Measurements from ENCODE around the gene SP1.
"Not testable (repeated sequence)": the region's sequence is repeated elsewhere in the genome, so short reads cannot be mapped to it uniquely, and the experiment has no call there.

Gene SP1

DNA sequence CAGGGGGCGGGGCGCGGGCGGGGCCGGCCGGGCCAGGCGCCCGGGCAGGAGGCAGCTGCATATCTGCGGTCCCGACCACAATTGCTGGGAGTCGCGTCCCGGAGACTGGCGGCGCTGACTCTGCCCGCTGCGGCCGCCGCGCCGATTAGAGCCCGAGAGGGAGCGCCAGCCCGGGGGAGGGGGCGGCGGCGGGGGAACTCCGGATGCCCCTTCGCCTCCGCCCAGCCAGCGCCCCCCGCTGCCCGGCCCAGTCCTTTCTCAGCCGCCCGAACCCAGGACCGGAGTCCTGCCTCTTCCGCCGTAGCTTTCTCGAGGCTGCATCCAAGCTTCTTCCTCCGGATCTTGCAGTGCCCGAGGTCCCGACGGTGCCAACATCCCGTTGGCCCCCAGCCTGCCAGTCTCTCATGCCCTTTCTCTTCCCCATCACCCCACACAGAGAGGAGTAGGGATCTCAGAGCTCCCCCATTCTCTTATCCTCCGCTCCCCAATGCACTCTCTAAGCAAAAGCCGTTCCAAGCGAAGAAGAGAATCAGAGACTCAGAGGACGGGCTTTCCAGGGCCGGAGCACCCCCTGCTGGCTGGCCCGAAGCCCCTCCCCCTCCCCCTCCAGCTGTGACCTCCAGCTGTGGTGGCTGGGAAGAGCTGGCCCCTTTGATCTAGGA is 35.0 kb upstream of the SP1 start:
- ATAC-seq (replicated peaks) (peak; percentile 86 to 89), DNase-seq (peak; percentile 41)
- Mint-ChIP-seq H3K9me3 (no peaks in the 10 kb centered on the region), H3K36me3 (no peaks in the 10 kb centered on the region), H3K4me3 (peak overlapping the region; percentile 89 to 99), H3K27me3 (peaks cover 0 to 7% of the 10 kb centered on the region in 2 donors), H3K27ac (peak overlapping the region; percentile 73), H3K4me1 (peaks cover 11 to 23% of the 10 kb centered on the region in 2 donors)

DNA sequence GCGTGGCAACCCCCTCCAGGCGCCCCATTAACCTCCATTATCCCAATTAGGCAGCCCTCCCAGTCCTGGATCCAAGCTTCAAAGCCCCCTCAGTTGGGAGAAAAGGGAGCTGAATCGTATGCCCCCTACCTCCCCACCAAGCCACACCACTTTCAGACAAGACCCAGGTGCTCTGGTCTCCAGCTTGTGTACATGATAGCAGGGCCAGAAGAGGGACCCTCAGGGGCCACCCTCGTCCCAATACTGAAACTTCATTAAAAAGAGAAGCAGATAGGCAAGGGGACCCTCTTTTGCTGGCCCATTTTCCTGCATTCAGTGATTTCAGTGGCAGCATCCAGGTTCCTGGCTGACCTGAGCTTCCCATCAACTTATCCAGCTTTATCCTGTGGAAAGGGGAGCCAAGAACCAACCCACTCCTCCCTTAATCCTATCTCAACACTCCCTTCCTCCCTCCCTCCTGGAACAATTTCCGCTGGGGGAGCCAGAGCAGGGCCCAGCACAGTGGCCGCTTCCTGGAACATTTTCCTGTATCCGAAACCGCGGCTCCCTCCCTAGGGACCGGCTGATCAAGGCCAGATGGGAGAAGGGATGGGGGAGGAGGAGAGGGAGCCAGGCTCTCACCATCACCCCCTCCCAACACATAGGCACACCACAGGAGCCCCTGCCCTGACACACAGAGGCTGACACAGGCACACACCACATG is 34.3 kb upstream of the SP1 start:
- peaks cover 11 to 23% of the 10 kb centered on the region in 2 donors for H3K4me1 Mint-ChIP-seq
- peak overlapping the region; percentile 73 for H3K27ac Mint-ChIP-seq
- peak overlapping the region; percentile 89 to 99 for H3K4me3 Mint-ChIP-seq
- H3K36me3 Mint-ChIP-seq, result no peaks in the 10 kb centered on the region
- H3K9me3 Mint-ChIP-seq, result no peaks in the 10 kb centered on the region
- no peak for DNase-seq
- peaks cover 0 to 3% of the 10 kb centered on the region in 2 donors for H3K27me3 Mint-ChIP-seq
- peak; percentile 26 to 32 for ATAC-seq (replicated peaks)

DNA sequence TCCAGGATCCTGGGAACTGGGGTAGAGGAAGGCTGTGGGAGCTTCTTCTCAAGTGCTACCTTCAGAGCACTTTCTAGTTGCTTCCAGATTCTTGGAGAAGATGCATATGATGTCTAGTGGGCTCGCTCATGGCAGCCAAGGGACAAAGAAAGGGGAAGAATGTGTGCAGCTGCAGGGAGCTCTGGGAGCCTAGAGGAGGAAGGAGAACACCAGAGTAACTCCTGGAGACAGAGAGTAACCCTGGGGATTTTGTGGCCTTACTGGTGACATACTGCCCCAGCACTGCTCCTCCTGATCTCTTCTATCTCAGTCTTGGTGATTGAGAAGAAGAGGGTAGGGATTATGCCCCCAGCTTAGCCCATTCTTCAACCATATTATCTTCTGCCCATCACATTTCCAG is 33.5 kb upstream of the SP1 start:
- no peak for ATAC-seq (replicated peaks)
- Mint-ChIP-seq H3K36me3 (no peaks in the 10 kb centered on the region), H3K4me3 (no peak overlapping the region), H3K27ac (no peak overlapping the region), H3K4me1 (peaks cover 11 to 23% of the 10 kb centered on the region in 2 donors), H3K9me3 (no peaks in the 10 kb centered on the region), H3K27me3 (no peaks in the 10 kb centered on the region)
- DNase-seq, result no peak

DNA sequence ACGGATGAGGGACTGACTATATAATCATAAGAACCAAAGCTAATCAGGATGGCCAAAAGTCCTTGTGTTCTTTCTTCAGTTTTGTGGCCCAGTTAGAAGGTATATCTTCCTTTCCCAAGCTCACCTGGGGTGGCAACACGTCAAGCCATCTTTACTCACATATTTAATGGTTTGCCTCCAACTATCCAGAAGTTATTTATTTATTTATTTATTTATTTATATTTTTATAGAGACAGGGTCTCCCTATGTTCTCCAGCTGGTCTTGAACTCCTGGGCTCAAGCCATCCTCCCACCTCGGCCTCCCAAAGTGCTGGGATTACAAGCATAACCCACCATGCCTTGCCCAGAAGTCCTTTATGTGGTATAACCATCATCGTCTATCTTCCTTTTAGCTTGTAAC is 32.1 kb upstream of the SP1 start:
- Mint-ChIP-seq H3K27me3 (no peaks in the 10 kb centered on the region), H3K4me3 (no peak overlapping the region), H3K4me1 (peaks cover 17 to 30% of the 10 kb centered on the region in 2 donors), H3K36me3 (no peaks in the 10 kb centered on the region), H3K9me3 (no peaks in the 10 kb centered on the region), H3K27ac (no peak overlapping the region)
- DNase-seq, result no peak
- ATAC-seq (replicated peaks), result no peak

DNA sequence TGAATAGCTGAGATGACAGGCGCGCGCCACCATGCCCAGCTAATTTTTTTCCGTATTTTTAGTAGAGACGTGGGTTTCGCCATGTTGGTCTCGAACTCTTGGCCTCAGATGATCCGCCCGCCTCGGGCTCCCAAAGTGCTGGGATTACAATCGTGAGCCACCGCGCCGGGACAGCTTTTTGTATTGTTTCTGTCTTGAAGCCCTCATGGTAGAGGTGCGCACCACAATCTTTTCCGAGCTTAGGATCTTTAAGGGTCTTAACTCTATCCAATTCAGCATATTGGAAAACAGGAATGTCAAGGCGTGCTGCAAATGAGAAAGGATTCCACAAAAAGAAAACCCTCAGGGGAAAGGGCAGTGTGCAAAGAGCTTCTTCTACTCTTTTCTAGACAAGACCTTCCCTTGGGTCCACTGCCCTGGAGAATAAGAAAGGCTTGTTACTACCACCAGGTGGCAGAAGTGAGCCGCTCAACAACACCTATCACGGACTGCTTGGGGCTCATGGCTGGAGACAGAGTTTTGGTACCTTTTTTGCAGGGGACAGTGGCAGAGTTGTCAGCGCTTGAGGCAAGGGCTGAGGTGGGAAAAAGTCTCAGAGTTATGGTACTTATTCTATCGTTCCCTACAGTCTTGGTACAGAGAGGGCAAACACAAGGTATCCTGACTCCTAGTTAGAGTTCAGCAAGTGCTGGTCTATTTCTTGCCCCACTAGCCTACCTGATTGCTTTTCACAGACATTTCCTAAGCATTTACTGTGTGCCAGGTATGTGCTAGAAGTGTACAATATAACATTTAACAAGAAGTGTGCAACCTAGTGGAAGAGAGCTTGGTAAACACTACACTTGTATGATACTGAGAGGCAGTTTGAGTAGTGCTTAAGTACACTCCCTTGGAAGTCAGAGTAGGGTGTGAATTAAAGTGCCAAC is 27.4 kb upstream of the SP1 start:
- Mint-ChIP-seq H3K4me3 (no peak overlapping the region), H3K27ac (no peak overlapping the region), H3K4me1 (peaks cover 8 to 9% of the 10 kb centered on the region in 2 donors), H3K9me3 (no peaks in the 10 kb centered on the region), H3K27me3 (no peaks in the 10 kb centered on the region), H3K36me3 (no peaks in the 10 kb centered on the region)
- peak; percentile 77 for DNase-seq
- ATAC-seq (replicated peaks), result peak; percentile 100

DNA sequence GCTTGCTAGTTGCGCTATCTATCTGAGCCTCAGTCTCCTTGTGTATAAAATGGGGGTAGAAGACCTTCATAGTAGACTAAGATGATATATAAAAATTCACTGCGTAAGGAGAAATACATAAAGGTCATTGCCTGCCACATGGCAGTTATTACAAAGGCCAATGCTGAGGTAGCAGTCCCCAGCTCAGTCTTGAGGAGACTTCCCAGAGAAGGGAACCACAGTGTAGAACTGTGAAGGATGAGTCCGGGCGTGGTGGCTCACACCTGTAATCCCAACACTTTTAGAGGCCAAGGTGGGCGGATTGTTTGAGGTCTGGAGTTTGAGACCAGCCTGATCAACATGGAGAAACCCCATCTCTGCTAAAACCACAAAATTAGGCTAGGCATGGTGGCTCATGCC is 26.7 kb upstream of the SP1 start:
- H3K4me1 Mint-ChIP-seq, result peaks cover 8 to 9% of the 10 kb centered on the region in 2 donors
- ATAC-seq (replicated peaks), result no peak

DNA sequence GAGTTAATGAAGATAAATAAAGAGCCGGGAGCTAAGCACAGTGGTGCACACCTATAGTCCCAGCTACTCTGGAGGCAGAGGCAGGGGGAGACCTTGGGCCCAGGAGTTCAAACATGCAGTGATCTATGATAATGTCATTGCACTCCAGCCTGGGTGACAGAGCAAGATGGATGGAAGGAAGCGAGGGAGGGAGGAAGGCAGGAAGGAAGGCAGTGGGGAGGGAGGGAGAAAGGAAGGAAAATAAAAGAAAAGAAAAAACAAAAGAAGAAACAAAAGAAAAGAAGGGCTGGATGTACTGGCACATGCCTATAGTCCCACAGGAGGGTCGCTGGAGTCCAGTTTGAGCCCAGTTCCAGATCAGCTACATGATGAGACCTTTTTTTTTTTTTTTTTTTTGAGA is 24.9 kb upstream of the SP1 start:
- no peak overlapping the region for H3K4me3 Mint-ChIP-seq
- no peak overlapping the region for H3K27ac Mint-ChIP-seq
- no peak for ATAC-seq (replicated peaks)

More for the DNA sequence above, 26.7 kb upstream of the SP1 start:
- H3K27ac Mint-ChIP-seq, result no peak overlapping the region
- H3K27me3 Mint-ChIP-seq, result no peaks in the 10 kb centered on the region
- H3K4me3 Mint-ChIP-seq, result no peak overlapping the region
- H3K9me3 Mint-ChIP-seq, result no peaks in the 10 kb centered on the region
- H3K36me3 Mint-ChIP-seq, result no peaks in the 10 kb centered on the region
- DNase-seq, result no peak

DNA sequence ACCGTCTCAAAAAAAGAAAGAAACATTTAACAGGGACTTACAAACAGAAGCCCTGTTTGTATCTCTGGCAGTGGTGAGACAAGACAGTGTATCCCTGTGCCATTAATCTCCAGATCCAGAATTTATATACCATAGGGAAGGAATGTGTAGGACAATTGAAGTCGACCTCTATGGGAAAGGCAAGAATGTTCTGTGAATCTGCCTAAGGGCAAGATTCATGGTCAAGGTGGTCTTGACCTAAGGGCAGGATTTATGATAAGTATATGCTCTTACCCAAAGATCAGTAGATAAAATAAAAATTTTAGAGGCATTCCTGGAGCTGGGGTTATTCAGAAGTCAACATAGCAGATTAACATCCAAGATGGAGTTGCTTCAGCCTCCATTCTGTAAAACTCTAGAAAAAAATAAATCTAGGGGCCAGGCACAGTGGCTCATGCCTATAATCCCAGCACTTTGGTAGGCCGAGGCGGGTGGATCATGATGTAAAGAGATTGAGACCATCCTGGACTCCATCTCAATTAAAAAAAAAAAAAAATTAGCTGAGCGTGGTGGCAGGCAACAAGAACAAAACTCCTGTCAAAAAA is 21.0 kb upstream of the SP1 start:
- H3K36me3 Mint-ChIP-seq, result no peaks in the 10 kb centered on the region
- no peak for DNase-seq
- H3K9me3 Mint-ChIP-seq, result no peaks in the 10 kb centered on the region
- no peak for ATAC-seq (replicated peaks)
- H3K27me3 Mint-ChIP-seq, result no peaks in the 10 kb centered on the region
- peaks cover 0 to 4% of the 10 kb centered on the region in 2 donors for H3K4me1 Mint-ChIP-seq
- no peak overlapping the region for H3K27ac Mint-ChIP-seq
- no peak overlapping the region for H3K4me3 Mint-ChIP-seq

More for the DNA sequence above, 24.9 kb upstream of the SP1 start:
- peaks cover 8 to 9% of the 10 kb centered on the region in 2 donors for H3K4me1 Mint-ChIP-seq
- no peaks in the 10 kb centered on the region for H3K27me3 Mint-ChIP-seq
- no peak for DNase-seq
- H3K9me3 Mint-ChIP-seq, result no peaks in the 10 kb centered on the region
- no peaks in the 10 kb centered on the region for H3K36me3 Mint-ChIP-seq

DNA sequence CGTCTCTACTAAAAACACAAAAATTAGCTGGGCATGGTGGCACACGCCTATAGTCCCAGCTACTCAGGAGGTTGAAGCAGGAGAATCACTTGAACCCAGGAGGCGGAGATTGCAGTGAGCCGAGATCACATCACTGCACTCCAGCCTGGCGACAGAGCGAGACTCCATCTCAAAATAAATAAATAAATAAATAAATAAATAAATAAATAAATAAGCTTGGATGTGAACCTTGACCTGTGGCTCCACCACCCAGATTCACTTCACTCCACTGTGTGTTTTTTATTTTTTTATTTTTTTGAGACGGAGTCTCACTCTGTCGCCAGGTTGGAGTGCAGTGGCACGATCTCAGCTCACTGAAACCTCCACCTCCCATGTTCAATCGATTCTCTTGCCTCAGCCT is 18.3 kb upstream of the SP1 start:
- H3K27me3 Mint-ChIP-seq; H3K27ac Mint-ChIP-seq; H3K36me3 Mint-ChIP-seq; H3K4me3 Mint-ChIP-seq; H3K9me3 Mint-ChIP-seq; DNase-seq; ATAC-seq (replicated peaks): not testable (repeated sequence)
- peaks cover 9 to 13% of the 10 kb centered on the region in 2 donors for H3K4me1 Mint-ChIP-seq

DNA sequence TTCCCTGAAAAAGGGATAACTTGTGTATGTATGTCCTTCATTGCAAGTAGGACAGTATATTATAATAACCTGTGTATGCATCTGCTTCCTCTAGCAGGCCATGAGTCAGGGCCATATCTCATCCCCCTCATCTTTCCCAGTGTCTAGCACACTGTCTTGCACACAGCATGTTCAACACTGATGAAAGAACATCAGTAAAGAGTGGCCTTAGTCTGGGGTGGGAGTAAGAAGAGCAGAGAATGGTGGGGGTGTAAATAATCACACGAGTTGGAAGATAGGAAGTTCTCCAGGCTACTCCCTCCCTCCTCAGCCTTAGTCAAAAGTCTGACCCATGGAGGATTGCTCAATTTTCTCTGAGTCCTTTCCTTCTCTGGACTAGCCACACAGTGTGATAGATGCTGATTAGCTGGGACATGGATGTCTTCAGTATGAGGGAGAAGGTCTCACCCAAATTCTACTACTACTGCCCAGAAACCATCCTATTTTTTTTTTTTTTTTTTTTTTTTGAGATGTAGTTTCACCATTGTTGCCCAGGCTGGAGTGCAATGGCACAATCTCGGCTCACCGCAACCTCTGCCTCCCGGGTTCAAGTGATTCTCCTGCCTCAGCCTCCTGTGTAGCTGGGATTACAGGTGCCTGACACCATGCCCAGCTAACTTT is 14.6 kb upstream of the SP1 start:
- peaks cover 9 to 21% of the 10 kb centered on the region in 2 donors for H3K4me1 Mint-ChIP-seq

DNA sequence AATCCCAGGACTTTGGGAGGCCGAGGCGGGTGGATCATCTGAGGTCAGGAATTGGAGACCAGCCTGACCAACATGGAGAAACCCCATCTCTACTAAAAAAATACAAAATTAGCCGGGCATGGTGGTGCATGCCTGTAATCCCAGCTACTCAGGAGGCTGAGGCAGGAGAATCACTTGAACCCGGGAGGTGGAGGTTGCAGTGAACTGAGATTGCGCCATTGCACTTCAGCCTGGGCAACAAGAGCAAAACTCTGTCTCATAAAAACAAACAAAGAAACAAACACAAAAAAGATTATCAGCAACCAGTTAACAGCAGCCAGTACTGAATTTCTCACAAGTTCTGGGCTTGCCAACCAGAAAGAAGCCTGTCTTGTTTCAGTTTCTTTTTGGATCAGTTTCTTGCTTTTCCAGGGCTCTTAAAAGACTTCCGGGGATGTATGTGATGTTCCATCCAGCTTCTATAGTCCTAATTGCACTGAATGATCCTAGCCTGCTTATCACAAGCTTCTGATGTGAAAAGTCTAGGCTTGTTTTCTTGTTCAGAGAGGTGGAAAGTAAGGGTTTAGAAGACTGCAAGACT is 6.3 kb upstream of the SP1 start:
- H3K4me1 Mint-ChIP-seq, result peaks cover 11 to 28% of the 10 kb centered on the region in 2 donors
- H3K4me3 Mint-ChIP-seq; DNase-seq; H3K27ac Mint-ChIP-seq; ATAC-seq (replicated peaks); H3K27me3 Mint-ChIP-seq; H3K9me3 Mint-ChIP-seq; H3K36me3 Mint-ChIP-seq: not testable (repeated sequence)

More for the DNA sequence above, 14.6 kb upstream of the SP1 start:
- H3K4me3 Mint-ChIP-seq, result peak overlapping the region in 1 of 2 donors; percentile 56
- DNase-seq (no peak), ATAC-seq (replicated peaks) (peak; percentile 24 to 28)
- peaks cover 2 to 4% of the 10 kb centered on the region in 2 donors for H3K9me3 Mint-ChIP-seq
- H3K27ac Mint-ChIP-seq, result peak overlapping the region; percentile 93
- no peaks in the 10 kb centered on the region for H3K36me3 Mint-ChIP-seq
- no peaks in the 10 kb centered on the region for H3K27me3 Mint-ChIP-seq

DNA sequence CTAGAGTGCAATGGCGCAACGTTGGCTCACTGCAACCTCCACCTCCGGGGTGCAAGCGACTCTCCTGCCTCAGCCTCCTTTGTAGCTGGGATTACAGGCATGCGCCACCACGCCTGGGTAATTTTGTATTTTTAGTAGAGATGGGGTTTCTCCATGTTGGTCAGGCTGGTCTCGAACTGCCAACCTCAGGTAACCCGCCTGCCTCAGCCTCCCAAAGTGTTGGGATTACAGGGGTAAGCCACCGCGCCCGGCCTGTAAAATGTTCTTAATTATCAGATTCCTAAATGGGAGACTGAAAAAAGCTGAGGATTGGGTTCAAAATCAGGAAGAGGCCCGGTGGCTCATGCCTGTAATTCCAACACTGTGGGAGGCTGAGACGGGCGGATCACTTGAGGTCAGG is 5.7 kb upstream of the SP1 start:
- ATAC-seq (replicated peaks); H3K9me3 Mint-ChIP-seq; DNase-seq; H3K27ac Mint-ChIP-seq; H3K36me3 Mint-ChIP-seq; H3K27me3 Mint-ChIP-seq; H3K4me3 Mint-ChIP-seq: not testable (repeated sequence)
- peaks cover 11 to 23% of the 10 kb centered on the region in 2 donors for H3K4me1 Mint-ChIP-seq

DNA sequence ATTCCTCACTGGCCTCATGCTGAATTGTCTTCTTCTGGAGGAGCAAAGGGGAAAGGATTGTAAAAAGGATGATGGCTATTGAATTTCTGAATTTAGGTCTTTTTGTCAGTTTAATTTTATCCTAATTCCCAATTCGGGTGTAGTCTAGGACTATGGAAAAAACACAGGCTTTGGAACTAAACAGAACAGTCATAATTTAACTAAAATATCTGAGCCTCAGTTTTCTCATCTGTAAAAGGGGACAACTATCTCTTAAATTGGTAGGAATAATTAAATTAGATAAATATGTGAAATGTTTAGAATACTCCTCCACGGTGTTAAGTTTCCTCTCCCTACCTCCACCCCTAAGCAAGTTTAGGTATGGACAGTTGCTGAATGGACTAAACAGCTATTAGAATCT is 3.2 kb upstream of the SP1 start:
- H3K27ac Mint-ChIP-seq, result no peak overlapping the region
- DNase-seq (no peak), ATAC-seq (replicated peaks) (no peak)
- peaks cover 12 to 21% of the 10 kb centered on the region in 2 donors for H3K4me1 Mint-ChIP-seq
- H3K27me3 Mint-ChIP-seq, result no peaks in the 10 kb centered on the region
- H3K9me3 Mint-ChIP-seq, result no peaks in the 10 kb centered on the region
- peaks cover 2 to 7% of the 10 kb centered on the region in 2 donors for H3K36me3 Mint-ChIP-seq
- H3K4me3 Mint-ChIP-seq, result no peak overlapping the region
